ENCODE results near the gene ASCL4. TPM values are rescaled to one million over a fixed set of nuclear protein-coding genes. Genes with fewer than 3 reads are reported as not detected.

The ASCL4 gene
- polyA plus RNA-seq, 1 of the 3 experiments (the other 2 are of a cell fraction): not detected

- no peaks in the 10 kb centered on the region for H3K36me3 ChIP-seq (replicated peaks in 1 of 2; ENCODE audit: control insufficient read depth in 1 of 2, insufficient read depth in 2 of 2, low read length in 1 of 2)
- TF ChIP-seq GABPA (IDR thresholded peaks at IDR 0.05; ENCODE audit: low read depth) (no peak), EP300 (IDR thresholded peaks at IDR 0.05; ENCODE audit: borderline replicate concordance in 1 of 2, low read depth in 1 of 2, low read length in 1 of 2) (no peak), POLR2AphosphoS5 (IDR thresholded peaks at IDR 0.05; ENCODE audit: low read depth, low read length) (no peak), RXRA (IDR thresholded peaks at IDR 0.05; ENCODE audit: borderline replicate concordance, low read depth) (no peak), JUND (IDR thresholded peaks at IDR 0.05) (no peak), NRF1 (IDR thresholded peaks at IDR 0.05; ENCODE audit: low read depth, low read length) (no peak), YY1 (IDR thresholded peaks at IDR 0.05; ENCODE audit: low read depth) (no peak), MAX (IDR thresholded peaks at IDR 0.05; ENCODE audit: low read depth) (no peak), CTCF (IDR thresholded peaks at IDR 0.05) (no peak), NFIC (IDR thresholded peaks at IDR 0.05; ENCODE audit: borderline replicate concordance) (no peak), SIN3A (IDR thresholded peaks at IDR 0.05; ENCODE audit: borderline replicate concordance, low read depth, low read length) (no peak)
- TF ChIP-seq, protein P1, sequence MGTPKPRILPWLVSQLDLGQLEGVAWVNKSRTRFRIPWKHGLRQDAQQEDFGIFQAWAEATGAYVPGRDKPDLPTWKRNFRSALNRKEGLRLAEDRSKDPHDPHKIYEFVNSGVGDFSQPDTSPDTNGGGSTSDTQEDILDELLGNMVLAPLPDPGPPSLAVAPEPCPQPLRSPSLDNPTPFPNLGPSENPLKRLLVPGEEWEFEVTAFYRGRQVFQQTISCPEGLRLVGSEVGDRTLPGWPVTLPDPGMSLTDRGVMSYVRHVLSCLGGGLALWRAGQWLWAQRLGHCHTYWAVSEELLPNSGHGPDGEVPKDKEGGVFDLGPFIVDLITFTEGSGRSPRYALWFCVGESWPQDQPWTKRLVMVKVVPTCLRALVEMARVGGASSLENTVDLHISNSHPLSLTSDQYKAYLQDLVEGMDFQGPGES (IDR thresholded peaks at IDR 0.05; ENCODE audit: low read depth, low read length): no peak
- TF ChIP-seq, protein P2, sequence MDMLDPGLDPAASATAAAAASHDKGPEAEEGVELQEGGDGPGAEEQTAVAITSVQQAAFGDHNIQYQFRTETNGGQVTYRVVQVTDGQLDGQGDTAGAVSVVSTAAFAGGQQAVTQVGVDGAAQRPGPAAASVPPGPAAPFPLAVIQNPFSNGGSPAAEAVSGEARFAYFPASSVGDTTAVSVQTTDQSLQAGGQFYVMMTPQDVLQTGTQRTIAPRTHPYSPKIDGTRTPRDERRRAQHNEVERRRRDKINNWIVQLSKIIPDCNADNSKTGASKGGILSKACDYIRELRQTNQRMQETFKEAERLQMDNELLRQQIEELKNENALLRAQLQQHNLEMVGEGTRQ (IDR thresholded peaks at IDR 0.05; ENCODE audit: borderline replicate concordance, low read depth, low read length): no peak
- TF ChIP-seq, protein P3, sequence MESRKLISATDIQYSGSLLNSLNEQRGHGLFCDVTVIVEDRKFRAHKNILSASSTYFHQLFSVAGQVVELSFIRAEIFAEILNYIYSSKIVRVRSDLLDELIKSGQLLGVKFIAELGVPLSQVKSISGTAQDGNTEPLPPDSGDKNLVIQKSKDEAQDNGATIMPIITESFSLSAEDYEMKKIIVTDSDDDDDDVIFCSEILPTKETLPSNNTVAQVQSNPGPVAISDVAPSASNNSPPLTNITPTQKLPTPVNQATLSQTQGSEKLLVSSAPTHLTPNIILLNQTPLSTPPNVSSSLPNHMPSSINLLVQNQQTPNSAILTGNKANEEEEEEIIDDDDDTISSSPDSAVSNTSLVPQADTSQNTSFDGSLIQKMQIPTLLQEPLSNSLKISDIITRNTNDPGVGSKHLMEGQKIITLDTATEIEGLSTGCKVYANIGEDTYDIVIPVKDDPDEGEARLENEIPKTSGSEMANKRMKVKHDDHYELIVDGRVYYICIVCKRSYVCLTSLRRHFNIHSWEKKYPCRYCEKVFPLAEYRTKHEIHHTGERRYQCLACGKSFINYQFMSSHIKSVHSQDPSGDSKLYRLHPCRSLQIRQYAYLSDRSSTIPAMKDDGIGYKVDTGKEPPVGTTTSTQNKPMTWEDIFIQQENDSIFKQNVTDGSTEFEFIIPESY (IDR thresholded peaks at IDR 0.05; ENCODE audit: borderline replicate concordance, low read depth): no peak
- TF ChIP-seq, protein P4, sequence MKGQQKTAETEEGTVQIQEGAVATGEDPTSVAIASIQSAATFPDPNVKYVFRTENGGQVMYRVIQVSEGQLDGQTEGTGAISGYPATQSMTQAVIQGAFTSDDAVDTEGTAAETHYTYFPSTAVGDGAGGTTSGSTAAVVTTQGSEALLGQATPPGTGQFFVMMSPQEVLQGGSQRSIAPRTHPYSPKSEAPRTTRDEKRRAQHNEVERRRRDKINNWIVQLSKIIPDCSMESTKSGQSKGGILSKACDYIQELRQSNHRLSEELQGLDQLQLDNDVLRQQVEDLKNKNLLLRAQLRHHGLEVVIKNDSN (IDR thresholded peaks at IDR 0.05; ENCODE audit: borderline replicate concordance, low read depth): no peak
- TF ChIP-seq, protein P5, sequence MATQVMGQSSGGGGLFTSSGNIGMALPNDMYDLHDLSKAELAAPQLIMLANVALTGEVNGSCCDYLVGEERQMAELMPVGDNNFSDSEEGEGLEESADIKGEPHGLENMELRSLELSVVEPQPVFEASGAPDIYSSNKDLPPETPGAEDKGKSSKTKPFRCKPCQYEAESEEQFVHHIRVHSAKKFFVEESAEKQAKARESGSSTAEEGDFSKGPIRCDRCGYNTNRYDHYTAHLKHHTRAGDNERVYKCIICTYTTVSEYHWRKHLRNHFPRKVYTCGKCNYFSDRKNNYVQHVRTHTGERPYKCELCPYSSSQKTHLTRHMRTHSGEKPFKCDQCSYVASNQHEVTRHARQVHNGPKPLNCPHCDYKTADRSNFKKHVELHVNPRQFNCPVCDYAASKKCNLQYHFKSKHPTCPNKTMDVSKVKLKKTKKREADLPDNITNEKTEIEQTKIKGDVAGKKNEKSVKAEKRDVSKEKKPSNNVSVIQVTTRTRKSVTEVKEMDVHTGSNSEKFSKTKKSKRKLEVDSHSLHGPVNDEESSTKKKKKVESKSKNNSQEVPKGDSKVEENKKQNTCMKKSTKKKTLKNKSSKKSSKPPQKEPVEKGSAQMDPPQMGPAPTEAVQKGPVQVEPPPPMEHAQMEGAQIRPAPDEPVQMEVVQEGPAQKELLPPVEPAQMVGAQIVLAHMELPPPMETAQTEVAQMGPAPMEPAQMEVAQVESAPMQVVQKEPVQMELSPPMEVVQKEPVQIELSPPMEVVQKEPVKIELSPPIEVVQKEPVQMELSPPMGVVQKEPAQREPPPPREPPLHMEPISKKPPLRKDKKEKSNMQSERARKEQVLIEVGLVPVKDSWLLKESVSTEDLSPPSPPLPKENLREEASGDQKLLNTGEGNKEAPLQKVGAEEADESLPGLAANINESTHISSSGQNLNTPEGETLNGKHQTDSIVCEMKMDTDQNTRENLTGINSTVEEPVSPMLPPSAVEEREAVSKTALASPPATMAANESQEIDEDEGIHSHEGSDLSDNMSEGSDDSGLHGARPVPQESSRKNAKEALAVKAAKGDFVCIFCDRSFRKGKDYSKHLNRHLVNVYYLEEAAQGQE (IDR thresholded peaks at IDR 0.05; ENCODE audit: low read depth, low read length): no peak
- H3K9me2 ChIP-seq: no peaks in the 10 kb centered on the region
- H3K9me3 ChIP-seq: no peaks in the 10 kb centered on the region
- no peak overlapping the region for H3K4me2 ChIP-seq
- no peak overlapping the region for H3K27ac ChIP-seq (ENCODE audit: low read depth in 2 of 2, low read length in 1 of 2)
- 0% methylated on average over 1 of the region's 1 CpG for WGBS (ENCODE audit: low lambda C conversion rate)
- no peaks in the 10 kb centered on the region for H4K20me1 ChIP-seq (ENCODE audit: insufficient read depth)
- H3K79me2 ChIP-seq (ENCODE audit: insufficient read depth): no peaks in the 10 kb centered on the region
- no peaks in the 10 kb centered on the region for H3K27me3 ChIP-seq (ENCODE audit: insufficient read depth)
- no peak overlapping the region for H2AFZ ChIP-seq (ENCODE audit: low read depth)
- no peaks in the 10 kb centered on the region for H3K4me1 ChIP-seq (ENCODE audit: control insufficient read depth in 1 of 2, insufficient read depth in 2 of 2, low read depth in 1 of 2, low read length in 1 of 2)
- H3K4me3 ChIP-seq (ENCODE audit: low read depth in 2 of 2, low read length in 1 of 2): no peak overlapping the region
- ChIA-PET POLR2A (no interaction called here), CTCF (interaction anchor here (1.3 kb wide), 1 partner anchor 198 kb away, joined by 3 read pairs; no protein-coding TSS in a partner anchor)
- no peak overlapping the region for H3K9ac ChIP-seq
- no peaks in the 10 kb centered on the region for H3F3A ChIP-seq (replicated peaks; ENCODE audit: insufficient read depth)
- DNase-seq: no peak
Observed at GRCh38 chr12:107791465-107792089, 17.1 kb downstream of the ASCL4 start.
